HEK293 (cell line): ENCODE data around the gene STIP1.

Source experiments
- HOXD13 ChIP-seq: sonication (generic); formaldehyde crosslinking; IDR thresholded peaks from 2 replicates; pipeline ENCODE4 v1.8.0; 2022; ENCODE audit warnings: missing genetic modification reagents, borderline replicate concordance
- IKZF3 ChIP-seq: fragments of 450-650 bp; IDR thresholded peaks from 2 replicates; pipeline ENCODE4 v1.5.0; 2018; ENCODE audit warnings: missing biosample characterization, mild to moderate bottlenecking, missing genetic modification characterization, moderate library complexity
- MZF1 ChIP-seq: fragments of 450-650 bp; formaldehyde crosslinking; IDR thresholded peaks from 2 replicates; pipeline ENCODE4 v1.5.1; 2017; ENCODE audit warnings: missing biosample characterization, missing genetic modification characterization, borderline replicate concordance
- OVOL3 ChIP-seq: fragments of 450-650 bp; formaldehyde crosslinking; IDR thresholded peaks from 2 replicates; pipeline ENCODE4 v1.5.1; 2016; ENCODE audit warnings: missing biosample characterization, missing genetic modification characterization
- SCRT1 ChIP-seq: fragments of 450-650 bp; formaldehyde crosslinking; IDR thresholded peaks from 2 replicates; pipeline ENCODE4 v1.5.1; 2016; ENCODE audit warnings: missing biosample characterization, missing genetic modification characterization, borderline replicate concordance
- SP2 ChIP-seq: fragments of 450-650 bp; formaldehyde crosslinking; IDR thresholded peaks from 2 replicates; pipeline ENCODE4 v1.5.1; 2016; ENCODE audit warnings: missing biosample characterization, missing genetic modification characterization
- SP3 ChIP-seq: fragments of 450-650 bp; formaldehyde crosslinking; IDR thresholded peaks from 2 replicates; pipeline ENCODE4 v1.5.1; 2016; ENCODE audit warnings: missing biosample characterization, missing genetic modification characterization
- SP7 ChIP-seq: fragments of 450-650 bp; formaldehyde crosslinking; IDR thresholded peaks from 2 replicates; pipeline ENCODE4 v1.5.1; 2016; ENCODE audit warnings: missing biosample characterization, missing genetic modification characterization
- ZNF114 ChIP-seq: fragments of 450-650 bp; formaldehyde crosslinking; IDR thresholded peaks from 2 replicates; pipeline ENCODE4 v1.5.0; 2017; ENCODE audit warnings: missing biosample characterization, missing genetic modification characterization
- ZNF155 ChIP-seq: fragments of 450-650 bp; formaldehyde crosslinking; IDR thresholded peaks from 2 replicates; pipeline ENCODE4 v1.5.1; 2016; ENCODE audit warnings: missing biosample characterization, missing genetic modification characterization
- ZNF23 ChIP-seq: fragments of 450-650 bp; formaldehyde crosslinking; IDR thresholded peaks from 2 replicates; pipeline ENCODE4 v1.5.1; 2016; ENCODE audit warnings: missing biosample characterization, missing genetic modification characterization, borderline replicate concordance
- ZNF248 ChIP-seq: fragments of 450-650 bp; formaldehyde crosslinking; IDR thresholded peaks from 2 replicates; pipeline ENCODE4 v1.5.1; 2017; ENCODE audit warnings: missing biosample characterization, missing genetic modification characterization
- ZNF302 ChIP-seq: fragments of 450-650 bp; formaldehyde crosslinking; IDR thresholded peaks from 2 replicates; pipeline ENCODE4 v1.5.1; 2016; ENCODE audit warnings: missing biosample characterization, missing genetic modification characterization, low read depth
- ZNF311 ChIP-seq: fragments of 450-650 bp; formaldehyde crosslinking; IDR thresholded peaks from 2 replicates; pipeline ENCODE4 v1.5.1; 2017; ENCODE audit warnings: missing biosample characterization, missing genetic modification characterization, borderline replicate concordance
- ZNF350 ChIP-seq: fragments of 450-650 bp; formaldehyde crosslinking; IDR thresholded peaks from 2 replicates; pipeline ENCODE4 v1.5.0; 2017; ENCODE audit warnings: missing biosample characterization, mild to moderate bottlenecking, missing genetic modification characterization
- ZNF394 ChIP-seq: fragments of 450-650 bp; formaldehyde crosslinking; IDR thresholded peaks from 2 replicates; pipeline ENCODE4 v1.5.1; 2016; ENCODE audit warnings: missing biosample characterization, missing genetic modification characterization, mild to moderate bottlenecking, moderate library complexity, borderline replicate concordance
- ZNF530 ChIP-seq: fragments of 450-650 bp; formaldehyde crosslinking; IDR thresholded peaks from 2 replicates; pipeline ENCODE4 v1.5.1; 2016; ENCODE audit warnings: low read depth, missing biosample characterization, missing genetic modification characterization
- ZNF596 ChIP-seq: fragments of 450-650 bp; IDR thresholded peaks from 2 replicates; pipeline ENCODE4 v1.5.0; 2018; ENCODE audit warnings: missing biosample characterization, mild to moderate bottlenecking, missing genetic modification characterization, moderate library complexity
- ZNF626 ChIP-seq: fragments of 450-650 bp; sonication (Bioruptor Pico); formaldehyde crosslinking; IDR thresholded peaks from 2 replicates; pipeline ENCODE4 v1.5.1; 2018; ENCODE audit warnings: missing biosample characterization, missing genetic modification characterization, inconsistent platforms
- ZNF629 ChIP-seq: fragments of 450-650 bp; formaldehyde crosslinking; IDR thresholded peaks from 2 replicates; pipeline ENCODE4 v1.5.1; 2017; ENCODE audit warnings: missing biosample characterization, missing genetic modification characterization
- ZNF660 ChIP-seq: fragments of 450-650 bp; IDR thresholded peaks from 2 replicates; pipeline ENCODE4 v1.5.1; 2018; ENCODE audit warnings: missing biosample characterization, mild to moderate bottlenecking, missing genetic modification characterization
- ZNF747 ChIP-seq: fragments of 450-650 bp; formaldehyde crosslinking; IDR thresholded peaks from 2 replicates; pipeline ENCODE4 v1.5.1; 2016; ENCODE audit warnings: missing biosample characterization, missing genetic modification characterization
- ZXDB ChIP-seq: fragments of 450-650 bp; formaldehyde crosslinking; IDR thresholded peaks from 2 replicates; pipeline ENCODE4 v1.5.1; 2016; ENCODE audit warnings: missing biosample characterization, missing genetic modification characterization
- TF ChIP-seq, protein P1 (sequence below): fragments of 450-650 bp; formaldehyde crosslinking; IDR thresholded peaks from 2 replicates; pipeline ENCODE4 v1.5.1; 2016; ENCODE audit warnings: missing biosample characterization, missing genetic modification characterization
- TF ChIP-seq, protein P2 (sequence below): fragments of 450-650 bp; formaldehyde crosslinking; IDR thresholded peaks from 2 replicates; pipeline ENCODE4 v1.5.1; 2017; ENCODE audit warnings: missing biosample characterization, missing genetic modification characterization
- TF ChIP-seq, protein P3 (sequence below): fragments of 450-650 bp; formaldehyde crosslinking; IDR thresholded peaks from 2 replicates; pipeline ENCODE4 v1.5.1; 2016; ENCODE audit warnings: missing biosample characterization, missing genetic modification characterization, low read depth
- TF ChIP-seq, protein P4 (sequence below): fragments of 450-650 bp; formaldehyde crosslinking; IDR thresholded peaks from 2 replicates; pipeline ENCODE4 v1.5.1; 2016; ENCODE audit warnings: missing biosample characterization, missing genetic modification characterization
- TF ChIP-seq, protein P5 (sequence below): fragments of 450-650 bp; formaldehyde crosslinking; IDR thresholded peaks from 2 replicates; pipeline ENCODE4 v1.5.1; 2016; ENCODE audit warnings: missing biosample characterization, missing genetic modification characterization, borderline replicate concordance
- TF ChIP-seq, protein P6 (sequence below): fragments of 450-650 bp; formaldehyde crosslinking; IDR thresholded peaks from 2 replicates; pipeline ENCODE4 v1.5.1; 2016; ENCODE audit warnings: missing biosample characterization, missing genetic modification characterization

The STIP1 gene

DNA sequence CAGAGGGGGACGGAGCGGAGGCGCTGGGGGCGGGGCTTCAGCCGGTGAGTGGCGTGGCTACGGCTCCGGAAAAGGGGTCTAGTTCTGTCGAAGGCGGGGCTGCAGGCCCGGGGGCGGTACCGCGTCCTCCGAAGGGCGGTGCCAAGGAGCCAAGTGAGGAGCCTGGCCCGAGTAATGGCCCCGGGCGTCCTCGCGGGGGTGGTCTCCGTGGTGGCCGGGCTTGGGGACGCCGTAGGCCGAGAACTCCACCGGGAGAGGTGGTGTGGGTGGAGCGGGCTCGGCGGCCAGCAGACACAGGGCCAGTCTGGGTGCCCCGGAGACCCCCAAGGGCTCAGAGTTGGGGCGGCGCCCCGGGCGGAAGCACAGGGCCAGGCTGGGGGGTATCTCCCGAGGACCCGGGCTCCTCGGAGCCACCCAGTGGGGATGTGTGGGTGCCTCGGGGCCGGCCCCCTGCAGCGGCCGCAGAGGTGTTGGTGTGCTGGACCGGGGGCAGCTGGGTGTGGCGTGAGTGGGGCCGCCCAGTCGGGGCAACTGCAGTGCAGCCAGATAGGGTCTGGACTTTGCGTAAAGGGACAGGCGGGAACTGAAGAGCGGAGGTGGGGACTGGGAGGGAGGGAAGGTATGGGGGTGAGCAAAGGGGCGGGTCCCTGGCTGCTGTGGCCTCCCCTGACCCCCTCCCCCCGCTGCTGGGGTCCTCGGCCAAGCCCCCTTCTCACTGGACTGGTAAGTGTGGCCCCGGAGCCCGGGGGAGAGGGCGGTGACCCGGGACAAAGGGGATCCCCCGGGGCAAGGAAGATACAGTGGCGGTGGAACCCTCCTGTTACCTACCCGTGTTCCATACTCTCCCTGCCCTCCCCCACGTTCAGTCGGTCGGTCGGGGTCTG is 55.8 kb downstream of the STIP1 start (continued):
- TF ChIP-seq IKZF3 (tag by site-specific recombination) (no peak), ZNF660 (tag by site-specific recombination) (no peak), SCRT1 (no peak), ZNF114 (tag by site-specific recombination) (no peak), ZNF394 (tag by site-specific recombination) (no peak), MZF1 (tag by site-specific recombination) (no peak), ZNF626 (tag by site-specific recombination) (no peak), ZNF248 (tag by site-specific recombination) (no peak), OVOL3 (tag by site-specific recombination) (no peak), ZNF155 (tag by site-specific recombination) (no peak), ZXDB (tag by site-specific recombination) (no peak; the same call in 1 of the 2 replicates), HOXD13 (CRISPR knock-in tag) (no peak), SP7 (tag by site-specific recombination) (no peak; the same call in 1 of the 2 replicates), SP2 (tag by site-specific recombination) (peak; percentile 87), ZNF302 (tag by site-specific recombination) (no peak), ZNF311 (tag by site-specific recombination) (no peak), ZNF530 (tag by site-specific recombination) (no peak), ZNF596 (tag by site-specific recombination) (no peak), ZNF629 (tag by site-specific recombination) (no peak), ZNF23 (no peak), ZNF350 (tag by site-specific recombination) (no peak), SP3 (tag by site-specific recombination) (peak; percentile 67), ZNF747 (no peak)
- TF ChIP-seq, protein P1, sequence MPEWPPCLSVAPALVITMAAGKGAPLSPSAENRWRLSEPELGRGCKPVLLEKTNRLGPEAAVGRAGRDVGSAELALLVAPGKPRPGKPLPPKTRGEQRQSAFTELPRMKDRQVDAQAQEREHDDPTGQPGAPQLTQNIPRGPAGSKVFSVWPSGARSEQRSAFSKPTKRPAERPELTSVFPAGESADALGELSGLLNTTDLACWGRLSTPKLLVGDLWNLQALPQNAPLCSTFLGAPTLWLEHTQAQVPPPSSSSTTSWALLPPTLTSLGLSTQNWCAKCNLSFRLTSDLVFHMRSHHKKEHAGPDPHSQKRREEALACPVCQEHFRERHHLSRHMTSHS, result no peak
- TF ChIP-seq, protein P2, sequence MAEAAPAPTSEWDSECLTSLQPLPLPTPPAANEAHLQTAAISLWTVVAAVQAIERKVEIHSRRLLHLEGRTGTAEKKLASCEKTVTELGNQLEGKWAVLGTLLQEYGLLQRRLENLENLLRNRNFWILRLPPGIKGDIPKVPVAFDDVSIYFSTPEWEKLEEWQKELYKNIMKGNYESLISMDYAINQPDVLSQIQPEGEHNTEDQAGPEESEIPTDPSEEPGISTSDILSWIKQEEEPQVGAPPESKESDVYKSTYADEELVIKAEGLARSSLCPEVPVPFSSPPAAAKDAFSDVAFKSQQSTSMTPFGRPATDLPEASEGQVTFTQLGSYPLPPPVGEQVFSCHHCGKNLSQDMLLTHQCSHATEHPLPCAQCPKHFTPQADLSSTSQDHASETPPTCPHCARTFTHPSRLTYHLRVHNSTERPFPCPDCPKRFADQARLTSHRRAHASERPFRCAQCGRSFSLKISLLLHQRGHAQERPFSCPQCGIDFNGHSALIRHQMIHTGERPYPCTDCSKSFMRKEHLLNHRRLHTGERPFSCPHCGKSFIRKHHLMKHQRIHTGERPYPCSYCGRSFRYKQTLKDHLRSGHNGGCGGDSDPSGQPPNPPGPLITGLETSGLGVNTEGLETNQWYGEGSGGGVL (tag by site-specific recombination), result 0 out of 2 replicates have a peak, but pooled peaks have one; percentile 58
- TF ChIP-seq, protein P3, sequence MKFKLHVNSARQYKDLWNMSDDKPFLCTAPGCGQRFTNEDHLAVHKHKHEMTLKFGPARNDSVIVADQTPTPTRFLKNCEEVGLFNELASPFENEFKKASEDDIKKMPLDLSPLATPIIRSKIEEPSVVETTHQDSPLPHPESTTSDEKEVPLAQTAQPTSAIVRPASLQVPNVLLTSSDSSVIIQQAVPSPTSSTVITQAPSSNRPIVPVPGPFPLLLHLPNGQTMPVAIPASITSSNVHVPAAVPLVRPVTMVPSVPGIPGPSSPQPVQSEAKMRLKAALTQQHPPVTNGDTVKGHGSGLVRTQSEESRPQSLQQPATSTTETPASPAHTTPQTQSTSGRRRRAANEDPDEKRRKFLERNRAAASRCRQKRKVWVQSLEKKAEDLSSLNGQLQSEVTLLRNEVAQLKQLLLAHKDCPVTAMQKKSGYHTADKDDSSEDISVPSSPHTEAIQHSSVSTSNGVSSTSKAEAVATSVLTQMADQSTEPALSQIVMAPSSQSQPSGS (tag by site-specific recombination), result no peak
- TF ChIP-seq, protein P4, sequence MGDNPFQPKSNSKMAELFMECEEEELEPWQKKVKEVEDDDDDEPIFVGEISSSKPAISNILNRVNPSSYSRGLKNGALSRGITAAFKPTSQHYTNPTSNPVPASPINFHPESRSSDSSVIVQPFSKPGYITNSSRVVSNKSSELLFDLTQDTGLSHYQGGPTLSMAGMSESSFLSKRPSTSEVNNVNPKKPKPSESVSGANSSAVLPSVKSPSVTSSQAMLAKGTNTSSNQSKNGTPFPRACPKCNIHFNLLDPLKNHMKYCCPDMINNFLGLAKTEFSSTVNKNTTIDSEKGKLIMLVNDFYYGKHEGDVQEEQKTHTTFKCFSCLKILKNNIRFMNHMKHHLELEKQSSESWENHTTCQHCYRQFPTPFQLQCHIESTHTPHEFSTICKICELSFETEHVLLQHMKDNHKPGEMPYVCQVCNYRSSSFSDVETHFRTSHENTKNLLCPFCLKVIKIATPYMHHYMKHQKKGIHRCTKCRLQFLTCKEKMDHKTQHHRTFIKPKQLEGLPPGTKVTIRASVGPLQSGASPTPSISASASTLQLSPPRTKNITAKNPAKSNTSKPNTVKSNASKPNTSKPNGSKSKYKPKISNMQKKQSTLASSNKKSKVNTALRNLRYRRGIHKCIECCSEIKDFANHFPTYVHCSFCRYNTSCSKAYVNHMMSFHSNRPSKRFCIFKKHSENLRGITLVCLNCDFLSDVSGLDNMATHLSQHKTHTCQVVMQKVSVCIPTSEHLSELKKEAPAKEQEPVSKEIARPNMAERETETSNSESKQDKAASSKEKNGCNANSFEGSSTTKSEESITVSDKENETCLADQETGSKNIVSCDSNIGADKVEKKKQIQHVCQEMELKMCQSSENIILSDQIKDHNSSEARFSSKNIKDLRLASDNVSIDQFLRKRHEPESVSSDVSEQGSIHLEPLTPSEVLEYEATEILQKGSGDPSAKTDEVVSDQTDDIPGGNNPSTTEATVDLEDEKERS (tag by site-specific recombination), result no peak
- TF ChIP-seq, protein P5, sequence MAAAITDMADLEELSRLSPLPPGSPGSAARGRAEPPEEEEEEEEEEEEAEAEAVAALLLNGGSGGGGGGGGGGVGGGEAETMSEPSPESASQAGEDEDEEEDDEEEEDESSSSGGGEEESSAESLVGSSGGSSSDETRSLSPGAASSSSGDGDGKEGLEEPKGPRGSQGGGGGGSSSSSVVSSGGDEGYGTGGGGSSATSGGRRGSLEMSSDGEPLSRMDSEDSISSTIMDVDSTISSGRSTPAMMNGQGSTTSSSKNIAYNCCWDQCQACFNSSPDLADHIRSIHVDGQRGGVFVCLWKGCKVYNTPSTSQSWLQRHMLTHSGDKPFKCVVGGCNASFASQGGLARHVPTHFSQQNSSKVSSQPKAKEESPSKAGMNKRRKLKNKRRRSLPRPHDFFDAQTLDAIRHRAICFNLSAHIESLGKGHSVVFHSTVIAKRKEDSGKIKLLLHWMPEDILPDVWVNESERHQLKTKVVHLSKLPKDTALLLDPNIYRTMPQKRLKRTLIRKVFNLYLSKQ (tag by site-specific recombination), result no peak
- TF ChIP-seq, protein P6, sequence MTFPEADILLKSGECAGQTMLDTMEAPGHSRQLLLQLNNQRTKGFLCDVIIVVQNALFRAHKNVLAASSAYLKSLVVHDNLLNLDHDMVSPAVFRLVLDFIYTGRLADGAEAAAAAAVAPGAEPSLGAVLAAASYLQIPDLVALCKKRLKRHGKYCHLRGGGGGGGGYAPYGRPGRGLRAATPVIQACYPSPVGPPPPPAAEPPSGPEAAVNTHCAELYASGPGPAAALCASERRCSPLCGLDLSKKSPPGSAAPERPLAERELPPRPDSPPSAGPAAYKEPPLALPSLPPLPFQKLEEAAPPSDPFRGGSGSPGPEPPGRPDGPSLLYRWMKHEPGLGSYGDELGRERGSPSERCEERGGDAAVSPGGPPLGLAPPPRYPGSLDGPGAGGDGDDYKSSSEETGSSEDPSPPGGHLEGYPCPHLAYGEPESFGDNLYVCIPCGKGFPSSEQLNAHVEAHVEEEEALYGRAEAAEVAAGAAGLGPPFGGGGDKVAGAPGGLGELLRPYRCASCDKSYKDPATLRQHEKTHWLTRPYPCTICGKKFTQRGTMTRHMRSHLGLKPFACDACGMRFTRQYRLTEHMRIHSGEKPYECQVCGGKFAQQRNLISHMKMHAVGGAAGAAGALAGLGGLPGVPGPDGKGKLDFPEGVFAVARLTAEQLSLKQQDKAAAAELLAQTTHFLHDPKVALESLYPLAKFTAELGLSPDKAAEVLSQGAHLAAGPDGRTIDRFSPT (tag by site-specific recombination), result peak; percentile 56; the same call in 1 of the 2 replicates
